NCI-H510A treated with DMSO at 0.1 percent for 48 hours (cell line): ENCODE measurements around the gene MAZ.
"Not testable (repeated sequence)": the region's sequence is repeated elsewhere in the genome, so short reads cannot be mapped to it uniquely, and the experiment has no call there.

Experiments
- DNase-seq: peaks from one replicate; lab custom pipeline; 2025; lab: John Stamatoyannopoulos, UW

MAZ gene

DNA sequence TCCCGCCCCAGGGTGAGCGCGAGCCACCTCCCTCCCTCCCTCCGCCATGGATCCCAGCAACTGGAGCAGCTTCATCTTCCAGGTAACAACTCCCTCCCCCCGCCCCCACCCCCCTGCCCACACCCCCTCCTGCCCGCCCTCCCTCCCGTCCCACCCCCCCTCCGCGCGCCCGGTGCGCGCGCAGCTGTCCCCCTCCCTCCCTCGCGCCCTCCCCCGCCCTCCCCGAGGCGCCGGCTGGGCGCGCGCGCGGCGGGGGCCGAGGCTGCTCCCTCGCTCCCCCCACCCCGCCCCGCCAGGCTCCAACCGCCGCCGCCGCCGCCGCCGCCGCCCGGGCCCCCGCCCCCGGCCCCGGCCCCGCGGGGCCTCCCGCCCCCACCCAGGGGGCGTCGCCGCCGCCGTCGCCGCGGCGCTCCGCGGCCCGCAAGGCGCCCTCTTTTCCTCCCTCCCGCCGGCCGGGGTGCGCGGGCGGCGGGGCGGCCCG, at the start of gene MAZ:
Gene MAZ (plus strand): TSS at position 431 of the 481 bp plus-strand sequence. CDS start 173 bp downstream, outside the sequence.
- DNase-seq = peak; percentile 94

DNA sequence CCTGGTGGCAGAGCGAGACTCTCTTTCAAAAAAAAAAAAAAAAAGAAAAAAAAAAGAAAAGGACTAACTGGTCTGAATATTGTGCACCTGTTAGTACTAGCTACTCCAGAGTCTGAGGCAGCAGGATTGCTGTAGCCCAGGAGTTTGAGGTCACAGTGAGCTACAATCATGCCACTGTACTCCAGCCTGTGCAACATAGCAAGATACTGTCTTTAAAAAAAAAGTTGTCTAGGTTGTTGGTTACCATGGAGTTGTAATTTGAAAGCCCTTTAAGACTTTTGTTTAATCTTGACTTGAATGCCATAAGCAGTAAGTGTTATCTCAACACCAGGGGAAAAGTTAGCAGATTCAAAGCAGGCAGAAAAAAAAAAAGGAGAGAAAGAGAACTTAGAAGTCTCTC, 49.7 kb upstream of the MAZ start:
- DNase-seq = no peak

DNA sequence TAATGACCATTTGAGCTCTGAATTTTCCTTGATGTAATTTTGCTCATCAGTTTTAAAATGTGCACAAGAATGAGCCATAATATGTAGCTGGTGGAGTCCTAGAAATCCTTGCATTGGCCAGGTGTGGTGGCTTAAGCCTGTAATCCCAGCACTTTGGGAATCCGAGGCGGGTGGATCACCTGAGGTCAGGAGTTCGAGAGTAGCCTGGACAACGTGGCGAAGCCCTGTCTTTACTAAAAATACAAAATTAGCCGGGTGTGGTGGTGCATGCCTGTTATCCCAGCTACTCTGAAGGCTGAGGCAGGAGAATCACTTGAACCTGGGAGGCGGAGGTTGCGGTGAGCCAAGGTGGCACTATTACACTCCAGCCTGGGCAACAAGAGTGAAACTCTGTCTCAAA, 49.2 kb upstream of the MAZ start:
- DNase-seq = not testable (repeated sequence)

DNA sequence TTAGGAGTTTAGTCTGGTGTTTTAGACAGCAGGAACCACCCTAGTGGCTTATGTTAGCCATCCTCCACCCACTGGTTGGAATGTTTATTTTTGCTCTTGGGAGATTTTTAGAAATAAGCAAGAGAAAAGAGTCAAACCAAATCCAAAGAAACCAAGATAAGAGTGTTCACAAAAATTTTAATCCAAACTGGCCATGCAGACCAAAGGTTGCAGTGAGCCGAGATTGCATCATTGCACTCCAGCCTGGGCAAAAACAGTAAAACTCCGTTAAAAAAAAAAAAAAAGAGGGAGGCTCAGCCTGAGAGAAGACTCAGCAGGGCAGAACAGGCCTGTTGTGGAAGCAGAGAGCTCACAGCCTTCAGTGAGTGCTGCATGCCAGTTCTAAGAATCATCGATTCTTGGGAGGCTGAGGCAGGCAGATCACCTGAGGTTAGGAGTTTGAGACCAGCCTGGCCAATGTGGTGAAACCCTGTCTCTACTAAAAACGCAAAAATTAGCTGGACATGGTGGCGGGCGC, 48.3 kb upstream of the MAZ start:
- DNase-seq = no peak

DNA sequence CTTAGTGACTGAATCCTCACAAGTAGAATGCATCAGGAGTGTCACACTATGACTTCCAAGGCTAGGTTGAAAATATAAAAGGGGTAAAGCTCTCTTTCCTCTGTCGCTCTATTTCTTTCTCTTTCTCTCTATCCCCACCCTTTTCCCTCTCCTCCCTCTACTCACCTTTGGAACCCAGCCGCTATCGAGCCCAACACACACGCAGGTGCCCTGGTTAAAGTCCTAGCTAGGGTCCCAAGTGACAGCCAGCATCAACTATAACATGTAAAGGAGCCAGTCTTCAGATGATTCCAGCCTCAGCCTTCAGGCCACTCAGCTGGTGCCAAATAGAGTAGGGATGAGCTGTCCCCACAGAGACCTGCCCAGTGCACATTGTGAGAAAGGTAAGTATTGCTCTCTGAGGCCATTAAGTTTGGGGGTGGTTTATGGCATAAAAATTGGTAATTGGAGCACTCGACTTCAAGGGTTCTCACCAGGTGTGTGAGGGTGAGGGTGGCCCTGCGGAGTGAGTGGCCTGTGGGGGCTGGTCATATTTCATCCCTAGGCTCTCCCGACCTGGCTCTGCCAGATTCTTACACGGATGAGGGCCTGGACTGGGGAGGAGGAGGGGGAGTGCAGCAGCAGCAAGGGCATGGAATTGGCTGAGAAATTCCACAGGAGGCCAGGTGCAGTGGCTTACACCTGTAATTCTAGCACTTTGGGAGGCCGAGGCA, 45.6 kb upstream of the MAZ start:
- DNase-seq = peak; percentile 95

DNA sequence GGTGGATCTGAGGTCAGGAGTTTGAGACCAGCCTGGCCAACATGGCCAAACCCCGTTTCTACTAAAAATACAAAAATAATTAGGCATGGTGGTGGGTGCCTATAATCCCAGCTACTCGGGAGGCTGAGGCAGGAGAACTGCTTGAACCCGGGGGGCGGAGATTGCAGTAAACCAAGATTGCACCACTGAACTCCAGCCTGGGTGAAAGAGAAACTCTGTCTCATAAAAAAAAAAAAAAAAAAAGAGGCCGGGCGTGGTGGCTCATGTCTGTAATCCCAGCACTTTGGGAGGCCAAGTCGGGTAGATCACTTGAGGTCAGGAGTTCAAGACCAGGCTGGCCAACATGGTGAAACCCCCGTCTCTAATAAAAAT, 45.1 kb upstream of the MAZ start:
- not testable (repeated sequence) for DNase-seq

DNA sequence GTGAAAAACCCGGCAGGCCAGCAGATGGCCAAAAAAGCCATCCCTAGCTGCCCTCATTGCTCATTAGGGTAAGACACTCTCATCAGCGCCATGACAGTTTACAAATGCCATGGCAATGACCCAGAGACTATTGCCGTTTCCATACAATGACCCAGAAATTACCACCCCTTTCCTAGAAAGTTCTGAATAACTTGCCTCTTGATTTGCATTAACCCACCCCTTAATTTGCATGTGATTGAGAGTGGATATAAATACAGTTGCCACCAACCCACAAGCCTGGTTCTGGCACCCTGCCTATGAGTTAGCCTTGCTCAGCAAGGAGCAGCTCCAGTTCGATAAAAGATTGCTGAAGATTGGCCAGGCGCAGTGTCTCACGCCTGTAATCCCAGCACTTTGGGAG, 44.4 kb upstream of the MAZ start:
- DNase-seq = no peak

DNA sequence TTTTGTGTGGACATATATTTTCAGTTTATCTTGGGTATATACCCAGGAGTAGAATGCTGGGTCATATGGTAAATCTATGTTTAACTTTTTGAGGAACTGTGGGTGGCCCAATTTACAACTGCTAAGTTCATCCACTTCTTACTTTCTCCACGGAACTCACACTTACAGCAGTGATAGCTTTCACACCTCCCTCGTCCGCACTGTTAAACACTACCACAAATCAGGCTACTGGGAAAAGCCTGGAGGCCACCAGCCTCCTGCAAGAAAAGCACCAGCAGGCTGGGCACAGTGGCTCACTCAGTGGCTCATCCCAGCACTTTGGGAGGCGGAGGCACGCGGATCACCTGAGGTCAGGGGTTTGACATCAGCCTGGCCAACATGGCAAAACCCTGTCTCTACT, 43.0 kb upstream of the MAZ start:
- DNase-seq = no peak

DNA sequence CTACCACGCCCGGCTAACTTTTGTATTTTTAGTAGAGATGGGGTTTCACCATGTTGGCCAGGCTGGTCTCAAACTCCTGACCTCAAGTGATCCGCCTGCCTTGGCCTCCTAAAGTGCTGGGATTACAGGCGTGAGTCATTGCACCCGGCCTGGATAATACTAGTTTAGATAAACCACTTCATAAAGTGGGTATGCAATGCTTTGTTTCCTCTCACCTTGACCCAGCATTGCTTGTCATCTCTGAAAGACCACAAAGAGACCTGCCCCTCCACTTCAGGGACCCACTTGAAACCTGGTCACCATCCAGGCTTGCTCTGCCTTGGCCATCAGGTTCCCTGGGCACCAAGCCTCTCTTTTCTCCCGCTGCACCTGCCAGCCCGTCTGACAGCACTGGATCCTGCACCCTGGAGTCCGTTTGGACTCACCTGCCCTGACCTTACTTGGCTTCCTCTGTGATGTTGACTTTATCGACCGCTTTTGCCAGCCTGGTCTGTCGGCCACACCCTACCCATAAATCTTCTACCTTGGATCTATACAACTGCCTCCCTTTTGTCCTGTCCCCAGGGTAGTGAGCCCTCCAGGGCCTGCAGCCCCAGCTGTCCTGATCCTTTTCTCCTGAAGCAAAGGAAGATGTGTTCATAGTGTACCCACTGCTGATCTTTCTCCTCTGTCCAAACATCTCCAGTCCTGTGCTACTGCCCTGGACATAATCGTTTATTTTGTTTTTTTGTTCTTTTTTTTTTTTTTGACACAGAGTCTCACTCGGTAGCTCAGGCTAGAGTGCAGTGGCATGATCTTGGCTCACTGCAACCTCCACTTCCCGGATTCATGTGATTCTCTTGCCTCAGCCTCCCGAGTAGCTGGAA, 40.9 kb upstream of the MAZ start:
- peak; percentile 100 for DNase-seq

DNA sequence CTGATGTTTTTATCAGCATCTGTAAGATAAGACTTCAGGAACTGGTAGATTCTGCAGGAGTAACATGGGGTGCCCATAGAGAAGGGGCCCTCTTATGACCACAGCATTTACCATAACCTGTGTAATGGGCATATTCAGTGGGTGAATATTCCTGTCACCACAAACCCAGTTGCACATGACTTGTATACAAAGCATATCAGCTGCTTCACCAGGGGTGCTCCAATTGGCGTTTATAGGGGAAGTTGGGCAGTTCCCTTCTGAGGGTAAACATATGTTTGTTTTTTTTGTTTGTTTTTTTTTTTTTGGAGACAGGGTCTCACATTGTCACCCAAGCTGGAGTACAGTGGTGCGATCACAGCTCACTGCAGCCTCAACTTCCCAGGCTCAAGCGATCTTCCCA, 39.8 kb upstream of the MAZ start:
- DNase-seq = no peak

DNA sequence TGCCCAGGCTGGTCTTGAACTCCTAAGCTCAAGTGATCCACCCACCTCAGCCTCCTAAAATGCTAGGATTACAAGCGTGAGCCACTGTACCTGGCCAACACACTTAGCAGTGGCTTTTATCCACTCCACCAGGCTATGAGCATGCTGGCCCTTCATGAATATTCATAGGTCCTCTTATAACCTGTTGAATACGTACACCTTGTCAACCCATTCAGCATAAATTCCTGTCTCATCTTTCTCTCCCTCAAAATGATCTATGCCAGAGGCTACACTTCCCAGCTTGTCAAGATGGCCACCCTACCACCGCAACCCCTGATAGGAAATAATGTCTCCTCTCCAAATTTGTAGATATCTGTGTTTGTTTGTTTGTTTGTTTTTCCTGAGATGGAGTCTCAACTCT, 39.3 kb upstream of the MAZ start:
- DNase-seq = no peak

DNA sequence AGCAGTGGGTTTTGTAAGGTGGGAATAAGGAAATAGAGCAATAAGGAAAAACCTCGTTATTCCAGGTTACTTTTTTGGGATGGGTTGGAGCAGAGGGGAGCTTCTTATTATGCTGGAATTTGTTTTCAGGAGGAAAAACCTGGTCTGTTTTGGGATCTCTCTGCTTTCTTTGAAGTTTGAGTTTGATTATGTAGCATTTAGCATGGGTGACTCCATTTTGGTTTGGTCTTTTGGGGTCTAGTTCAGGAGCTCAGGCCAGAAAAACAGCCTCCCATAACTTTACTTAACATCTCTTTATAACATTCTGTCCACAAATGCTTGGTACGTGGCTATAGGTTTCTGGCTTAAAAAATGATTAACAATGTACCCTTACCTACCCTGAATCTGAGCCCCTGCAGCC, 36.8 kb upstream of the MAZ start:
- DNase-seq = no peak

DNA sequence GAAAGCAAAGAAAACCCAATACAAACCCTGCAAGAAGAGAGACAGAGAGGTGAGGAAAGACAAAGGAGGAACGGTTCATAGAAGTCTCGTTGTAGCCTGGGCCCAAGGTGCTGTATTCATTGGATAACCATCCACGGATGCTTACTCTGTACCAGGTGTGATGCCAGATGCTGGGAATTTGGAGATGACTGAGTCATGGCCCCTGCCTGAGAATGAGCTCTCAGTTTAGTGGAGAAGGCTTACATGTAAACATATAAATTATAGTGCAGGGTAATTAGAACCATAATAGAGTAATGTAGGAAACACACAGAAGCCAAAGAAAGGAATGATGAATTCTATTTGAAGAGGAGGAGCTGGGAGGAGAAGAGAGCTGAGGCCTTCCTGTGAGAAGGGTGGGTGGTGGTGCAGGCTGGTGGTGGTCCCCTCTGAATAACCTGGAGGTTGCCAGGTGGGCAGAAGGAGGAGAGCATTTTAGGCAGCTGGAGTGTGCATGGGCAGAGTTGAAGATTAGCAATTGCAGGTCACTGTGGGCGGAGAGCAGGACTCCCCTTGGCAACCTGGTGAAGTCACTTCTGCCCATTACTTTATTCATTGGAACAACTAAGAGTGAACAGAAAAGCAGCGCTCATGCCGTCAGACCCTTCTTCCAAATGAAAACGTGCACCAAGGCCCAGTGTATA, 35.9 kb upstream of the MAZ start:
- DNase-seq = no peak

DNA sequence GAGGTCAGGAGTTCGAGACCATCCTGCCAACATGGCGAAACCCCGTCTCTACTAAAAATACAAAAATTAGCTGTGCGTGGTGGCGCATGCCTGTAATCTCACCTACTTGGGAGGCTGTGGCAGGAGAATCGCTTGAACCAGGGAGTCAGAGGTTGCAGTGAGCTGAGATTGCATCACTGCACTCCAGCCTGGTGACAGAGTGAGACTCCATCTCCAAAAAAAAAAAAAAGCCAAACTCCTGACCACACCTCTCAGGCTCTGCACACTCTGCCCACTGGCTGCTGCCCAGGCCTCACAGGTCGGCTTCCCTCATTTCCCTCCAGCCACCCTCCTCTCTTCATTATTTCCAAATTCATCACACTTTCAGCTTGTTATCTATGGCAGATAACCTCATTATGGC, 34.0 kb upstream of the MAZ start:
- not testable (repeated sequence) for DNase-seq

DNA sequence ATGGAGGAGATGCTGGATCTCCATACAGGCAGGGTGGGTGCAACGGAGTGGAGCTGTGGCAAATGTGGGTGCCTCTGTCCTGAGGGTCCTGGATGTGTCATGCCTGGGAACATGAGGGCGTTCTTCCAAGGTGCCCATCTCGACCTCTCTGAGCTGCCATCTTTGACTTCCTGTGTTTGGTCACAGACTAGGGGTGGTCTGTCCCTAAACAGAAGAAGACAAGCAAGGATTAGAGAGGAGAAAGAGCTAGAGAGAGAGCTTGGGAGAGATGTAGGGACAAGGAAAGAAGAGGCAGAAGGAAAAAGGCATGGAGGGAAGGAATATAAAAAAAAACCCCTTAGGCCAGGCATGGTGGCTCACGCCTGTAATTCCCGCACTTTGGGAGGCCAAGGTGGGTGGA, 31.6 kb upstream of the MAZ start:
- no peak for DNase-seq

DNA sequence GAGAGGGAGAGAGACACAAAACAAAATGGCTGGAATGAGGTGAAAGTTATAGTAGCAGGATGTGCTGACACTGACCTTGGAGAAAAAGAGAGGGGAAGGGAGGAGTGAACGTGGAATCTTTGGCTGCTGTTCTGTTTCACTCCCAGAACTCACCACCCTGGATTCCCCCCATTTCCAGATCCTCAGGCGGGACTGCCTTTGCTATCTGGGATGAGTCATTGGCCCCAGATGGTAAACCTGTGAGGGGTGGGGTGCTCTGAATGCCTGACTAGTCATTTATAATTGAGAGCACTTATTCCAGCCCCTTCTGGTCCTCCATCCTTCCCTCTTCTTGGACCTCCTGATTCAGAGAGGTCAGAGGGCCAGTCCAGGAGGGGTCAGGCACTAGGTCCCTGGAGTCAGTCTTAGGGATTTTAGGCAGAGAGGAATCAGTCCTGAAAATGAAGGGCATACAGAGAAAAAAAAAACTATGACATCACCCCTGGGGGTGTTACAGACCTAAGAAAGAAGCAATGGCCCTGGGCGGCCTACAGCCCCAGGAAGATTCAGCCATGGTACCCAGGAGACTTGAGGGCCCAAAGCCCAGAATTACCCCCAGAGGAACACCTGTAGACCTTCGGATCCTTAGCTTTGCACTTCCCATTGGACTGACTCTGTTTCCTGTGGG, 30.5 kb upstream of the MAZ start:
- DNase-seq = no peak

DNA sequence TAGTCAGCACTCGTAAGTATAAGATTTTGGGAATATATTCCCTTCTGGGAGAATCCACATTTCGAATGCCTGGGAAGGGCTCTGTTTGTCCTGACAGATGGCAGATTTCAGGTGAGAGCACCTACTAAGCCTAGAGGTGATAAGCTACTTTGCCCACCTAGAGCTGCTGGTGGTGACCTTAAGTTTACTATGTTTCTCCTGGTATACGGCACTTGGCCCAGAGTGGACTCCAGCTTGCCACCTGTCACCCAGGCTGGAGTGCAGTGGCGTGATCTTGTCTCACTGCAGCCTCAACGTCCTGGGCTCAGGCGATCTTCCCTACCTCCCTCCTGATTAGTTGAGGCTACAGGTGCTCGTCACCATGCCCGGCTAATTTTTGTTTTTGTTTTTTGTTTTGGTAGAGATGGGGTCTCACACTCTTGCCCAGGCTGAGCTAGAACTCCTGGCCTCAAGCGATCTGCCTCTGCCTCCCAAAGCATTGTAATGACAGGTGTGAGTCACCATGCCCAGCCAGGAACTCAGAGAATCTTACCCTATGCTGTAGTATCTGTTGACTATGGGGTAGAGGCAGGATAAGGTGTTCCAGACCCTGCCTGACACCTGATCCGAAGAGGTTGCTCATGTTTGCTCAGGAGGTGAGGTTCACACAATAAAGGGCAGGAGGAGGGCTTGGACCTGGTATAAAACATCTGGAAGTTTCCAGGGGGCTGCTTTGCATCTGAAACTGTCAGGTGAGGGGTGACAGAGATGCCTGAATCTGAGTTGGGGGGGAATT, 28.6 kb upstream of the MAZ start, which contains the start of gene ZG16:
Gene ZG16 (plus strand): TSS at position 681 of the 775 bp plus-strand sequence. CDS start 1,011 bp downstream, outside the sequence.
- peak; percentile 35 for DNase-seq

DNA sequence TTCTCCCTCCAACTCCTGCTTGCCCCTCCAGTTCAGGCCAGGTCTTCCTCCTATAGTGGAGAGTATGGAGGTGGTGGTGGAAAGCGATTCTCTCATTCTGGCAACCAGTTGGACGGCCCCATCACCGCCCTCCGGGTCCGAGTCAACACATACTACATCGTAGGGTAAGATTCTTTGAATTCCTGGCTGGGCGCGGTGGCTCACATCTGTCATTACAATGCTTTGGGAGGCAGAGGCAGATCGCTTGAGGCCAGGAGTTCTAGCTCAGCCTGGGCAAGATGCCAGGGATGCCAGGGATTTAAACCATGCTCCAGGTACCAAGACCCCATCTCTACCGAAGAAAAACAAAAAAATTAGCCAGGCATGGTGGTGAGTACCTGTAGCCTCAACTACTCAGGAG, 26.9 kb upstream of the MAZ start:
- no peak for DNase-seq

DNA sequence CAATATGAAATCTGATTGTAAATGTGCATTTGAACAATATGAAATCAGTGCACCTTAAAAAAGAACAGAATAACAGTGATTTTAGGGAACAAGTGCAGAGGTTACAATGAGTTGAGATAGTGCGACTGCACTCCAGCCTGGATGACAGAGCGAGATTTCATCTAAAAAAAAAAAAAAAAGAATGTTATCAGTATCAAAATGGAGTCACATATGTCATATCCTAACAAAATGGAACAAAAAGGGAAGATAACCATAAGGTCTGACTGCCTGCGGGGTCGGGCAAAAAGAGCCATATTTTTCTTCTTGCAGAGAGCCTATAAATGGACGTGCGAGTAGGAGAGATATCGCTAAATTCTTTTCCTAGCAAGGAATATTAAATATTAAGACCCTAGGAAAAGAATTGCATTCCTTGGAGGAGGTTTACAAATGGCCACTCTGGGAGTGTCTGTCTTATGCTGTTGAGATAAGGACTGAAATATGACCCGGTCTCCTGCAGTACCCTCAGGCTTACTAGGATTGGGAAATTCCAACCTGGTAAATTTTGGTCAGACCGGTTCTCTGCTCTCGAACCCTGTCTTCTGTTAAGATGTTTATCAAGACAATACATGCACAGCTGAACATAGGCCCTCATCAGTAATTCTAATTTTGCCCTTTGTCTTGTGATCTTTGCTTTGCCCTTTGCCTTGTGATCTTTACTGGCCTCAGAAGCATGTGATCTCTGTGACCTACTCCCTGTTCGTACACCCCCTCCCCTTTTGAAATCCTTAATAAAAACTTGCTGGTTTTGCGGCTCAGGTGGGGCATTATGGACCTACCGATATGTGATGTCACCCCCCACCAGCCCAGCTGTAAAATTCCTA, 23.0 kb upstream of the MAZ start:
- peak; percentile 52 for DNase-seq

DNA sequence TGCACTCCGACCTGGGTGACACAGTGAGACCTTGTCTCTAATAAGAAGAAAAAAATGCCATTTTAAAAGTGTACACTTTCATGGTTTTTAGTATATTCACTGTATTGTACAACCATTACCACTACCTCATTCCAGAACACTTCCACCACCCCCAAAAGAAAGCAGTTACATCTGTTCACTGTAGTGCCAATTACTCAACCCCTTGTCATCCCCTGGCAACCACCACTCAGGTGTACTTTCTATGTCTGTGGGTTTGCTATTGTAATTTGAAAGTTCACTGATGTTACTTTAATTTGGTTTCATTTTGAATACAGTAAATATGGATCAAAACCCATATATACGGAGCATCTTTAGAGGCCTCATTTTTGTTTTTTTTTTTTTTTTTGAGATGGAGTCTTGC, 22.2 kb upstream of the MAZ start:
- DNase-seq = no peak
